Activated CD8-positive, alpha-beta memory T cell treated with anti-CD3 and anti-CD28 coated beads for 48 hours (primary cell): ENCODE results near the gene MSI2.

Source experiments
- DNase-seq, 3 experiments: peaks; one replicate each; pipeline ENCODE4 v3.0.0-alpha.2; 2020; ENCODE audit warnings: low read depth in 2 of 3, low spot score in 2 of 3

The MSI2 gene

DNA sequence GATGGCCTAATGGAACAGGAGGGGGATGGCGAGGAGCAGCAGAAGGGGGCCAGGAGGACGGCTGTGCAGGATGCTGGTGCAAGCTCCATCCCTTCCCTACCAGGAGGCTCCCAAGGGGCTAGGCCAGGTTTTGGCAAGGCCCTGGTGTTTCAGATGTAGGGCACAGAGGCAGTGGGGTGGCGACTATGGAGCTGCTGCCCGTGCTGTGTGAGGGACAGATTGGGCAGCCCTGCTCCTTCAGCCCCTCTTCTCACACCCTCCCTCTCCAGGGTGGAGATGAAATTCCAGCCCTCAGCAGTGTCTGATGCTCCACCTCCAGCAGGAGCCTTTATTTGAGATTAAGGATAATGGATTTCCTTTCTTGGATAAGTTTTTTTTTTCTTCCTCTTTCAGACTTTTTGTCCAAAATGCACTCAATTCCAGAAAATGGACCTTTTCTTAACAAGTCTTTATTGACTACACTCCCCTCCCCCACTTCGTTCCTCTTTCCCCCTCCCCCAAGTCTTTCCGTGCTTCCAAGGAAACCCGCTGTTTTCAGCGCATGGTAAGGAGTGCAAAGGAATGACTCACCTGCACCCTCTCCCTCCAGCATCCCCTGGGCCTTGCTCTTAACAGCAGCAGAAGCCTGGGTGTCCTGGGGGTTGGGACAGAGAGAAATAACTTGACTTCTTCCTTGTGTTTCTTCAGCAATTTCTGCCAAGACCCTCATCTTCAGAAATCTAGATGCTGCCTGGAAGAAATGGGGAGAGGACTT, 393.6 kb downstream of the MSI2 start:
- no peak for DNase-seq

DNA sequence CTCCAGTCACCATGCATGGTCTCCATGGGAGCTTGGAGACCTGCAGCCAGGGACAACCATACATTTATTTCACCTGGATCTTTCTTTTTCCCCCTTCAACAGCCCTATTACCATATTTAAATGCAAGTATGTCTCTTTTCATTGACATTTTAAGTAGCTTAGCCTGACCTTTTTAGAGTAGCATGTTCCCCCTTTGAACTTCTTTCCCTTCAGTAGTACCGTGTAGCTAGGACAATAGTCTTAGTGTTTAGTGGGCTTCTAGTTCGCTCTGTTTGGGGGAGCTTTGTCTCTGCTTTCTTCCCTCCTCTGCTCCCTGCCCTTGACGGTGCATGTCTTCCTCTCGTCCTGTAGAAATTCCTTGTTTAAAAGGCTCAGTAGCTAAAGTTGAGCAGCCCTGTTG, 394.2 kb downstream of the MSI2 start:
- DNase-seq, result no peak

DNA sequence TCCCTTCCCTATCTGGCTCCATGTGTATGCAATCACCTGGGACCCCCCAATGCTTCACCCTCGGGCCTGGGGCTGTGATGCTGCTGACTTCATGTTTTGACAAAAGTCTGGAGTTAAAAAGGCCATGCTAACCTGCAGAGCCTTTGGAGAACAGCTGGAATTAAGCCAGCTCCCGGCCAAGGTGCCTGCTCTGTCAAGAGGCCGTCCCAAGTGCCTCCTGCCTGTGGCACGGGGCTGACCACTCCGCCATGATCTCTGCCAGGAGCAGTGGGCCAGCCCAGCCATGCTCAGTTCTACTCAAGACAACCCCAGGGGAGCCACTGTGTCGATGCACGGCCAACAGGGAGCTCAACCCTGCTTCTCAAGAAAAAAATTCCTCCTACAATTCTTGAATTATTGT, 395.1 kb downstream of the MSI2 start:
- no peak for DNase-seq

GRCh38 chr17:57651996-57652395, 395.7 kb downstream of the MSI2 start:
- no peak for DNase-seq

- no peak for DNase-seq
Observed at GRCh38 chr17:57652811-57653210, 396.5 kb downstream of the MSI2 start.

- DNase-seq, result no peak
Observed at GRCh38 chr17:57653279-57653678, 397.0 kb downstream of the MSI2 start.

- no peak for DNase-seq
Observed at GRCh38 chr17:57654040-57654775, 397.9 kb downstream of the MSI2 start.

DNA sequence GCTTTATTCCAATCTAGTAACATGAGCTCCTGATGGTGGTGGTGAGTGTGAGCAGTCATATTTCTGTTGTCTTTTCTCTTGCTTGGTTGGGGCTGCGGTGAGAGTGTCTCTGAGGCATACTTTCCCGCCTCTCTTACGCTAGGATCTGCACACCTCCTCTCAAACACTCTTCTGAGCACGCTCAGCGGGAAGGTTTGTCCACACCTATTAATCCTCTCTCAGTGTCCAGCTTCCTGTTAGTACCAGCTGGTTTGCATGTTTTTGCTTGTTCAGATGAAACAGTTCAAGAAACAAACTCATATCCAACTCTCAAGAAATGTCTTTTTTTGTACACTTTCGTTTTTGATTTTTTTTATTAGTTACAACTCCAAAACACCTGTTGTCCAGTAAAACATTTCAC, 399.2 kb downstream of the MSI2 start:
- no peak for DNase-seq

DNA sequence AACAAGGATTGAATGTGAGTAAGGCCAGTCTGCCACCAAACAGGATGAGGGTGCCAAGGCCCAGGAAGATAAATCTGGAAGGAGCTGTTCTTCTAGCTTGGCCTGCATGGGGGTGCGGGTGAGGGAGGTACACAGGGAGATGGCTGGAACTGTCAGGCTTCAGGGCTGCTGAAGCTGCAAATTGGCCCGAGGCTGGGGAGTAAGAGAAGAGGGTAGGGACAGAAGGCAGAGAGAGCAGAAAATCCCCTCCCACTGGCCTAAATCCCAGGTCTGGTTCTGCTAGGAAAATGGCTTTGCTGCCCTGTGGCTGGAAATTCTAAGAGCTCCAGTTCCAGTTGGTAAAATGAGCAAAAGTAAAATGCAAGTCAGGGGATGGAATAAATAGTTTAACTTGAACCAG, 400.9 kb downstream of the MSI2 start:
- no peak for DNase-seq

DNA sequence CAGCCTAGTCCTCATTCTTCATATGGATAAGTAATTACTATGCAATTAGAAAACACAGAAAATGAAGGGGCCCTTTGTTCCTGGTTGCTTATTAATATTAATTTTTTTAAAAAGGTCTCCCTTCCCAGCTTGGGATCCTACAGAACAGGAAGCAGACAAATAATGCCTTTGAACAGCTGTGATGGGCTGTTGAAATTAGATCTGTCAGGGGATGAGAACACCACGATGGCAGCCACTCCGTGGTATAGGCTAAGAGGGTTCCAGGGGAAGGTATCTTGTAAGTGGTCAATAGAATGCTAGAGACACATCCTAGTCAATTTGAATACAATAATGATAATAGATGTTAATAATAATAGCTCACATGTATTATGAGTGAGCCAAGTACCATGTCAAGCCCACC, 405.7 kb downstream of the MSI2 start:
- no peak for DNase-seq

DNA sequence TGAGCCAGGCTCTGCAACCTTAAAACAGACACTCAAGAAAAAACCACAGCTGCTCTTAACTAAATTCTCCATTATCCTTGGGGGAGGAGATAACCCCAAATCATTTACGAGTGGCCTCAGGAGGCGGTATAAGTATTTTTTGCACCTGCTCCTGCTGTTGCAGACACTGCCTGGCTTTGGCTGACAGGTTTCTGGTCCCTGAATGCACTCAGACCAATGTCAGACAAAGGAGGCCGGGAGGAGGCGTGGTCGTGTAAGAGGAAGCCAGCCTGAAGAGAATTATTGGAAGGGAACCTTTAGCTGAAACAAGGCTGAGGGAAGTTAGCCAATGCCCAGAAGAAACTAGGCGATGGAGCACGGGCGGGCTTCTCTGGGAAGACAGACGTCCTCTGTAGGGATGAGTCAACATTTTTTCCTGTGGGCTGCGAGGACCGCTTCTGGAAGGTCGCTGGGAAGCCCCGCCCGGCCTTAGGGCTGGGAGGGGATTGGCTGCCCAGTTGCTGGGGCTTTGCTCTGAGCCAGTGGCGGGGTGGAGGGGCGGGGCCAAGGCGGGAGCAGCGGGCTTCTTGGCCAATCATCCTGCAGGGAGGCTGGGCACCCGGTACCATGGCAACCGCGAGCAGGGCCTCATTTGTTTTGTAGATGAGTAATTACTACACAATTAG, 406.5 kb downstream of the MSI2 start:
- DNase-seq, result no peak

DNA sequence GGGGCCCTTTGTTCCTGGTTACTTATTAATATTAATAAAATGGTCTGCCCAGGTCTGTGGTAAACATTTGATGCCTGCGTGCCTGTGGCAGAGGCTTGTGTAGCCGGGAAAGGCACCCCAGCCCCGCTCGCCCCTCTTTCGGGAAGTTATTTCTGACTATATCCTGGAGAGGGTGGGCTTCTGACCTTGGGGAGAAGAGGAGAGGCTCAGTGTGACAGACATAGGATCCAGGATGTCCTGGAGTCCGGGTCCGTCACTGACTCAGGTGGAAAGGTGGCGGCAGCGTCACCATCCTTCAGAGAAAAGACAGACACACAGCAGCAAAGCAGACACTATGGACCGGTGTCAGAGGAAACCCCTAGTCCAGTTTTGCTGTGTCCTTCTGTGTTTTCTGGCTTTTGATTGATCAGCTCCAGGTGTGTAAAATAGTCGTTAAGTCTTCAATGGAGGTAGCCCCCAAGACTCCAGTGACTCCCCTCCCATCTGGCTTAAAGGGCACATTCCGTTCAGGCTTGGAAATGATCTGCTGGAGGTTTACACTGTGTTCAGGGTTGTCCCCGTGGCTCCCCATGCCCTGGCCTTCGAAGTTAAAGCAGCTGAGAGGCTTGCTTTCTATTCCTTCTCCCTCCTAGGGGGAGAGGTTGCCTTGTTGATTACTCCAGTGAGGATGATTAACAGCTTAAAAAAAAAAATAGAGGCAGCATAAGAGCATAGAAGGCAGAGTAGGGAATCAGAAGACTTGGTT, 407.2 kb downstream of the MSI2 start:
- DNase-seq, result no peak

DNA sequence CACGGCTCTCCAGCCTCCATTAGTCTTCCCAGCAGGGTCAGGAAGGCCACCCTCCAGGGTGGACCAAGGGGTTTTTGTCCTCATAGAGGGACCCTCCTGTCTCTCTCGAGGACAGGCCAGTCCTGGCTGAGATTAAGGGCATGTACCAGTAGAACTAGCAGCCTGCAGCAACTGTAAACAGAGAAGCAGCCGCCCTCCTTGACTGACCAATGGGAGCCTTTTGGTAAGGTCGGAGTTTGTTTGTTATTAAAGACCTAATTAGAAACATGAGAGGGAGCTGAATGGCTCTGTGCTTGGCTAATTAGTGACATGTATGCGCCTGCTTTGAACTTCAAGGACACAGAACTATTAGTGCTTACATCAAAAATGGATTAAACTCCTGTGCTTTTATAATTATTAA, 408.8 kb downstream of the MSI2 start:
- no peak for DNase-seq

DNA sequence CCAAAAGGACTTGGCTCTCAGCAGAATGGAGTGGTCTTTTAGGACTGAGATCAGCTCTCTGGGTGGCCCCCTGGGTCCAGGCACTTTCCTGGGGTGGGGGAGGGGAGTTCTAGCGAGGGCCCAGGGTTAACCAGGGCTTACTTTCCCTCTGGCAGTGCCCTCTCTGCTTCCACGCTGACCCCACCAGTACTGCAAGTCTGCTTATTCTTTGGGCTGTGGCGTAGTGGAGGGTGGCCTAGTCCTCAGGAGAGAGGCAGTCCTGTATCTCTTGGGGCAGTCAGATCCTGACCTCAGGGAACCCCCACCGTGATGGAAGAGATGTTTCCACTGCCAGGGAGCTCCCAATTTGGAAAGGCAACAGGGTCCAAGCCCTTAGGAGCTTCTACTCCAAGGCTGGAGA, 409.4 kb downstream of the MSI2 start:
- DNase-seq, result no peak

- no peak for DNase-seq
Observed at GRCh38 chr17:57666201-57666870, 410.0 kb downstream of the MSI2 start.

GRCh38 chr17:57666946-57667345, 410.6 kb downstream of the MSI2 start:
- no peak for DNase-seq

DNA sequence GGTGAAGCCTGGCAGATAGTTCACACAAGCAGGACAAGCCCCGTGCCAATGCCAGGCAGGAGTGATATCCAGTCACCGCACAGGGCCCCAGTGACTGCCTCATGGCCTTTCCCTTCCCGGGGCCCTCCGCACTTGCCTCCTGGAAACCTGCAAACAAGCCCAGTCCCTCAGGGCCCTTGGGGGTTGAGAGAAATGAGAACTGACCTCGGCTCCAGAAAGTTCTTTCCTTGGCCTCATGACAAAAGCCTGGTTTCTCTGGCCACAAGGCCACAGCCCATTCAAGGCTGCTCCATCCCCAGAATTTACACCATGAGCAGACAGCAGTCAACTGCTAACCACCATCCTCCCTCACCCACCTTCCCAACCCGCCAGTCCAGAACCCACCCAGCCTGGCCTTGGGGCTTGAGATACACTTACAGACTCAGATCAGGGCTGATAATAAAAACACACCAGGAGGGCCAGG, 411.2 kb downstream of the MSI2 start:
- no peak for DNase-seq

- DNase-seq, result no peak
Observed at GRCh38 chr17:57668332-57668731, 412.0 kb downstream of the MSI2 start.

- DNase-seq, result no peak
Observed at GRCh38 chr17:57669671-57670529, 413.6 kb downstream of the MSI2 start.
